NT2/D1 (cell line): ENCODE results near the gene ARPC2.

Experiments used
- DNase-seq: peaks from one replicate; pipeline ENCODE4 v3.0.0-alpha.2; 2011; ENCODE audit warnings: low read depth, low spot score
- H3K27me3 ChIP-seq: 2 replicates; pipeline ENCODE4 v1.6.0; 2011; ENCODE audit warnings: mild to moderate bottlenecking; ENCODE audit not compliant: insufficient read length, insufficient read depth
- H3K36me3 ChIP-seq: 2 replicates; pipeline ENCODE4 v1.6.1; 2011; ENCODE audit warnings: mild to moderate bottlenecking, low read length, mixed read lengths; ENCODE audit not compliant: insufficient read depth, insufficient read length
- H3K4me1 ChIP-seq: 2 replicates; pipeline ENCODE4 v1.5.1; 2011; ENCODE audit not compliant: insufficient read depth, insufficient read length
- H3K4me3 ChIP-seq: 2 replicates; pipeline ENCODE4 v1.5.1; 2011; ENCODE audit warnings: low read depth; ENCODE audit not compliant: insufficient read length
- H3K9ac ChIP-seq: 2 replicates; pipeline ENCODE4 v1.6.0; 2011; ENCODE audit warnings: low read depth; ENCODE audit not compliant: insufficient read length
- H3K9me3 ChIP-seq: 2 replicates; pipeline ENCODE4 v1.5.1; 2011; ENCODE audit warnings: mild to moderate bottlenecking, low read length; ENCODE audit not compliant: insufficient read depth
- SUZ12 ChIP-seq: IDR thresholded peaks from 2 replicates; pipeline ENCODE4 v1.6.1; 2011; ENCODE audit not compliant: insufficient read length, insufficient read depth; ENCODE audit errors: extremely low read depth
- YY1 ChIP-seq: IDR thresholded peaks from 2 replicates; pipeline ENCODE4 v1.6.1; 2011; ENCODE audit not compliant: insufficient read length, insufficient read depth
- ZNF274 ChIP-seq: IDR thresholded peaks from 2 replicates; pipeline ENCODE4 v1.6.1; 2011; ENCODE audit warnings: mild to moderate bottlenecking, low read depth, low read length

The ARPC2 gene

DNA sequence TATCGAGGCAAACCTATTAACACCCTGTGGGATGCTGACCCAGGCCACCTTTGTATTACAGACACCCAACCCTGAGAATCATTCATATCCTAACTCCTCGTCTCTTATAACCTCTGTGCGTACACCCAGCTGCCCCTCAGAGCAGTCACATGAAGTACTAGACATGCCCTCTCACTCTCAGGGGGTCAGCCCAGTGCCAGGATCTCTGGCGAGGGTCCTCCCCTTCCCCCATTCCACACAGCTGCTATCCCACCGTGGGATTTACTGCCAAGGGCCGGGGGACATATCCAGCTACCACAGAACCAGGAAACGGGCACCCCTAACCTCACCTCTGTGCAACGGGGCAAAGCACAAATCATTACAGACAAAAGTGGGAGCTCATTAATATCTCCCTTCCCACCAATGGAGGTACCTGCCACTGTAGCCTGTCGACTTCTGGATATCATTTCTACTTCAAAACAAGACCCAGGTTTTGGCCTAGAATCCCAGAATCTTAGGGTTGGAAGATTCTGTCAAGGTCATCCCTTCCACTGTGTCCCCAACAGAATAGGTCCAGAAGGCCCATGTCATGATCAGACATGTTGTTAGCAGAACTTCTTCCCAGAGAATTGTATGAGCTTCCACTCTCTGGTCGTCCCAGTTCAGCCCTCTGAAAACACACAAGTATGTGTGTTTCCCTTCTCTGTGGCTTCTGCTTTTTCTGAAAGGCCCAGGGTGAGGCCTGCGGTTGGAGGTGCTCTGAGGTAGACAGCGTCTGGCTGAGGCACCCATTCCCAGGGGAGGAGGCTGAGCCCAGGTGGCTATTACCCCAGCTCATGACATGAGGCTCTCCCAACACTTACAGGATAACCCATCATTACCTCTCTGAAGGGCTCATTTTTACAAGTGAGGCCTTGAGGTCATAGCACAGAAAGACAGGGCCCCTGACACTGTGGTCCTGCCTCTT lies 73.6 kb downstream of the ARPC2 start:
- no peaks in the 10 kb centered on the region for H3K27me3 ChIP-seq
- H3K9me3 ChIP-seq, result no peaks in the 10 kb centered on the region
- H3K36me3 ChIP-seq, result peaks cover 9% of the 10 kb centered on the region
- peak overlapping the region; percentile 53 for H3K9ac ChIP-seq
- H3K4me3 ChIP-seq, result no peak overlapping the region
- DNase-seq, result no peak
- no peak for TF ChIP-seq ZNF274
- no peak for TF ChIP-seq SUZ12
- no peak for TF ChIP-seq YY1
- H3K4me1 ChIP-seq, result peaks cover 23% of the 10 kb centered on the region

DNA sequence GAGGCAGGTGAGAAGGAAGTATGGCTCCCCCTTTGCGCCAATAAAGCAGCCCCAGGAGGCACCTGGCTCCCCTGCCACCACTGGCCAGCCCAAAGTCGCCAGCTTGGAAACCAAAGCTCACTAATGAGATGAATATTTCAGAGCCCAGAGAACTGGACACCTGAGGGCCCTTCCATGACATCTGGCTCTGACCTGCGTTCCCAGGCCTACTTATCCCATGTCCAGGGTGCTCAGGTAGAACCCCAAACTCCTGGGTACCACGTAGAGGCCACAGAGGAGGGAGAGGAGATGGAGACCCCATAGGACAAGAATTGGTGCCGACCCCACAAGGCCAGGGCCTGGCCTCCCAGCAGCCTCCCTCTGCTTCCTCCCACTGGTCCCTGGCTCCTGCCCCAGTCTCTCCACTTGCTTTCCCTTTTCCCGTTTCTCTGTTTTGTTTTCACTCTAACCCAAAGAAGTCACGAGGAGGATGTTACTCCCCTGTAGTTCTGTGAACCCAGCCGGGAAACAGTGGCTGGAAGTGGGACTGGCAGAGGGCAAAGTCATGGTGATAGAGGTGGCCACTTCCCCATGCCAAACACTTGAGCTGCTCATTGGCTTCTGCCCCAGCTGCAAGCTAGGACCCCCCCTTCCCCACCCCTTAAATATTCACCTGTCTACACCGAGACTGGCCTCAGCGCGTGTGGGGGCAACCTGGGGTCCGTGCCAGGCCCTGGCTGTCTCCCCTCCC lies 74.5 kb downstream of the ARPC2 start:
- Histone ChIP-seq H3K27me3 (no peaks in the 10 kb centered on the region), H3K4me1 (peaks cover 14% of the 10 kb centered on the region), H3K9ac (peak overlapping the region; percentile 84), H3K4me3 (peak overlapping the region; percentile 67), H3K9me3 (no peaks in the 10 kb centered on the region), H3K36me3 (peaks cover 6% of the 10 kb centered on the region)
- DNase-seq, result no peak
- TF ChIP-seq ZNF274 (no peak), SUZ12 (no peak), YY1 (no peak)

DNA sequence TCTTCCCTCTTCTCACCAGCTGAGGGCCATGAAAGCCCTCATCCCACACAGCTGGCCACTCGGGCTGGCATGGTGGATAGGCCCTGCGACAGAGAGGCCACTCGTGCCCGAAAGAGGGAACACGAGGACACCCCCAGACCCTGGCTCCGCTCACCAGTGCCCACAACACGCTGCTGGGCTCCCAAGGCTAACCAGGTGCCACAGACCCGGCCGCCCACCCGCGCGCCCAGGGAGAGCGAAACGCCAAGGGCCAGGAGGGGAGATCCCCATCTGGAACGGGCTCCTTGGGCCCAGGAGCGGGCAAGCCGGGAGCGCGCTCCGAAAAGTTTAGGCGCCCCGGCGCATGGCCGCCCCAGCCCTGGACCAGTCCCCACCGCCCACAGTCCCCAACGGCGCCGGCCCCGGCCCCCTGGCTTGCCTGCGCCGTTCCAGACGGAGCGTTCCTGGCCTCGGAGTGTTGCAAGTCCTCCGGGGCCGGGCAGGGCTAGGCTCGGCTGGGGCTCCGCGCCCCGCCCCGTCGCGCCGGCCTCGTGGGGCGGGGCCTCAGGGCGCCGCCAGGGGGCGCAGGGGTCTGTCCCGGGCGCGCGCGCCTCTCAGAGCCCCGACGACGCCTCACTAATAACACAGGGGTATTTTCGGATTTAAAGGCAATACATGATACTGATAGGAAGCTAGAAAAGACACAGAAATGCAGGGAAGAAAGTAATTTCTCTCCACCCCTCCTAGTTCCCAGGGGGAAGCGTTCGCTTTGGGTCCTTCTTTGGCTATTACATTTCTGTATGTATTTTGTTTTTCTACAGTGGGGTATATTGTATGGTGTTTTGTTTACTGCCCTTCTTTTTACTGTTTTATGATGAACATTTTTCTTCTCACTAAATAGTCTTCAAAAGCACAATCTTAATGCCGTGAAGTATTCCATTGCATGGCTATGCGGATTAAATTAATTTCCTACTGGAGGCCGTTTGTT lies 75.3 kb downstream of the ARPC2 start, which contains the start of gene TMBIM1:
Gene TMBIM1, minus strand, starts transcription at position 456 of the 967 bp plus-strand sequence. CDS start 10,362 bp downstream, outside the sequence.
- no peak for DNase-seq
- Histone ChIP-seq H3K36me3 (peaks cover 6% of the 10 kb centered on the region), H3K9me3 (no peaks in the 10 kb centered on the region), H3K9ac (peak within 1 kb of the TSS; percentile 84), H3K27me3 (no peaks in the 10 kb centered on the region), H3K4me3 (peak within 1 kb of the TSS; percentile 67), H3K4me1 (peaks cover 10% of the 10 kb centered on the region)
- TF ChIP-seq YY1, result no peak
- TF ChIP-seq SUZ12, result no peak
- no peak for TF ChIP-seq ZNF274

DNA sequence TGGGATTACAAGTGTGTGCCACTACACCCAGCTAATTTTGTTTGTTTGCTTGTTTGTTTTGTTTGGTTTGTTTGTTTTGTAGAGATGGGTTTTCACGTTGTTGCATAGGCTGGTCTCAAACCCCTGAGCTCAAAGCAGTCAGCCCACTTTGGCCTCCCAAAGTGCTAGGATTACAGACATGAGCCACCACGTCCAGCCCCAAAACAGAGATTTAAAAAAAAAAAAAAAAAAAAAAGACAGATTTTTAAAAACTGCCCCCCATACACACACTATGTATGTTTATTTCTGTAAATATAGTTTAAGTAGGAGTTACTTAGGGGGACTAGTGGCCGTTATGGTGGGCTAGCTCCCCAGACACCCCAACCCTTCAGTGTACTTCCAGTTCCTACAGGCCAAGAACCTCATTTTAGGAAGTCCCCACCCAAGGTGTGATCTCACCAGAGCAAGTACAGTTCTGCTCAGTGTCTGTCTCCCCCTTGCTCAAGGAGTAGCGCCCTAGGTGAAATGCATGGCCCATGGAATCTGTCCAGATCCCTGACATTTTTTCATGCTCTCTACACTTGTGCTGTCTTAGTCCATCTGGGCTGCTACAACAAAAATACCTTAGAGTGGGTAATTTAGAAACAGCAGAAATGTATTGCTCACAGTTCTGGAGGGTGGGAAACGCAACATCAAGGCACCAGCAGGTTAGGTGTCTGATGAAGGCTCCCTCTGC lies 76.9 kb downstream of the ARPC2 start:
- H3K36me3 ChIP-seq, result peaks cover 6% of the 10 kb centered on the region
- no peak overlapping the region for H3K9ac ChIP-seq
- TF ChIP-seq ZNF274 (no peak), YY1 (no peak), SUZ12 (no peak)
- DNase-seq, result no peak
- no peaks in the 10 kb centered on the region for H3K27me3 ChIP-seq
- no peak overlapping the region for H3K4me3 ChIP-seq
- peaks cover 10% of the 10 kb centered on the region for H3K4me1 ChIP-seq
- no peaks in the 10 kb centered on the region for H3K9me3 ChIP-seq

DNA sequence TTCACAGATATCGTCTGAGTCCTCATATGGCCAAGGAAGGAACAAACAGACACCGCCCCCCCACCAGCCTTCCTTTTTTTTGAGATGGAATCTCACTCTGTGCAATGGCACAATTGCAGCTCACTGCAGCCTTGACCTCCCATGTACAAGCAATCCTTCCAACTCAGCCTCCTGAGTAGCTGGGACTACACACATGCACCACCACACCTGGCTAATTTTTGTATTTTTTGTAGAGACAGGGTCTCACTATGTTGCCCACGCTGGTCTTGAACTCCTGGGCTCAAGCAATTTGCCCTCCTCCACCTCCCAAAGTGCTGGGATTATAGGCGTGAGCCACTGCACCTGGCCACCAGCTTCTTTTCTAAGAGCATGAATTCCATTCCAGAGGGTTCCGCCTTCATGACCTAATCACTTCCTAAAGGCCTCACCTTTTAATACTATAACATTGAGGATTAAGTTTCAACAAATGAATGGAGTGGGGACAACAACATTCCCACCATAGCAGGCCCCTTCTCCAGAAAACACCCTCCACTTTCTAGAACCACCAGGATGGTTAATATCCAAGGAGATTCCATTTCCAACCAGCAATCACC lies 77.5 kb downstream of the ARPC2 start:
- no peak for TF ChIP-seq YY1
- no peak for TF ChIP-seq SUZ12
- TF ChIP-seq ZNF274, result no peak
- Histone ChIP-seq H3K4me1 (peaks cover 10% of the 10 kb centered on the region), H3K27me3 (no peaks in the 10 kb centered on the region), H3K9me3 (no peaks in the 10 kb centered on the region), H3K9ac (no peak overlapping the region), H3K4me3 (no peak overlapping the region), H3K36me3 (peaks cover 6% of the 10 kb centered on the region)
- no peak for DNase-seq

DNA sequence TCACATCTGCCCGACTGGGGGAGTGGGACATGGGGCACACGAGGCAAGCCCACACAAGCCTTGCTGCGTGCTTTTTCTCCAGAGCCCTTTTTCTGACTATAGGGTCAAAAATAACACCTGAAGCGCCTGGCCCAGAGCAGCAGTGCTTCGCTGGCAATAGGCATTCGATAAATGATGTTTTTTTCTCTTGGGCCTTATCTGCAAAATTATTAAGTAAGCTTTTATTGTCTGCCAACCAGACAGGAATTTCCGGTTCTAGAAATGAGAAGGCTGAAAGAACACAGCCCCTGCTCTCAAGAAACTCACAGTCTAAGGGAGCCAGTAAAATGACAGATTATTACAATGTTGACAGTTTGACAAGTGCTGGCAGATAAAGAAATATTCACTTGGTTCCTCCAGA lies 78.0 kb downstream of the ARPC2 start:
- H3K4me1 ChIP-seq, result peaks cover 10% of the 10 kb centered on the region
- peaks cover 6% of the 10 kb centered on the region for H3K36me3 ChIP-seq
- H3K27me3 ChIP-seq, result no peaks in the 10 kb centered on the region
- H3K9ac ChIP-seq, result no peak overlapping the region
- no peak for DNase-seq
- TF ChIP-seq SUZ12, result no peak
- TF ChIP-seq ZNF274, result no peak
- TF ChIP-seq YY1, result no peak
- no peak overlapping the region for H3K4me3 ChIP-seq
- no peaks in the 10 kb centered on the region for H3K9me3 ChIP-seq
